Spleen (tissue), 13 donors: ENCODE data around the gene SNCA. TPM values are rescaled to one million over a fixed set of nuclear protein-coding genes. Genes with fewer than 3 reads are reported as not detected.

ENCODE experiments used
- DNase-seq: peaks from one replicate; pipeline ENCODE4 v3.0.0-alpha.2; 2020
- H3K27ac ChIP-seq, 8 donors: fragments of 200-600 bp; sonication (generic) in 7 of 8; 1 replicate in 4 of 8; 2 replicates in 4 of 8; pipeline versions ENCODE4 v1.5.0 to v1.8.0; 2016 to 2021; ENCODE audit warnings: inconsistent platforms in 4 of 8, mild to moderate bottlenecking in 4 of 8, moderate library complexity in 1 of 8
- H3K27me3 ChIP-seq, 7 donors: fragments of 200-600 bp; sonication (generic) in 6 of 7; replicated peaks in 1 of 7; 1 replicate in 4 of 7; 2 replicates in 3 of 7; pipeline versions ENCODE4 v1.5.0 to v1.8.0; 2016 to 2021; ENCODE audit warnings: inconsistent platforms in 3 of 7, mild to moderate bottlenecking in 1 of 7
- H3K36me3 ChIP-seq, 6 donors: fragments of 200-600 bp; sonication (generic) in 5 of 6; 1 replicate in 4 of 6; 2 replicates in 2 of 6; pipeline versions ENCODE4 v1.5.0 to v1.8.0; 2016 to 2021; ENCODE audit warnings: inconsistent platforms in 2 of 6
- H3K4me1 ChIP-seq, 6 donors: fragments of 200-600 bp; sonication (generic) in 5 of 6; 1 replicate in 3 of 6; 2 replicates in 3 of 6; pipeline versions ENCODE4 v1.5.0 to v1.8.0; 2016 to 2021; ENCODE audit warnings: inconsistent platforms in 3 of 6
- H3K4me3 ChIP-seq, 8 donors: fragments of 200-600 bp; sonication (generic) in 7 of 8; 1 replicate in 4 of 8; 2 replicates in 4 of 8; pipeline versions ENCODE4 v1.5.0 to v1.8.0; 2016 to 2021; ENCODE audit warnings: inconsistent platforms in 4 of 8, mild to moderate bottlenecking in 4 of 8, moderate library complexity in 2 of 8
- H3K9me3 ChIP-seq, 8 donors: fragments of 200-600 bp; sonication (generic) in 7 of 8; 1 replicate in 4 of 8; 2 replicates in 4 of 8; pipeline versions ENCODE4 v1.5.0 to v1.8.0; 2016 to 2021; ENCODE audit warnings: inconsistent platforms in 4 of 8
- CTCF ChIP-seq, 11 experiments: fragments of 200-600 bp in 7 of 11; fragments of 450-650 bp in 4 of 11; sonication (generic) in 4 of 11; IDR thresholded peaks in 8 of 11; conservative IDR thresholded peaks in 3 of 11; 1 replicate in 7 of 11; 2 replicates in 4 of 11; pipeline versions ENCODE4 v1.4.0 to v1.8.0; 2016 to 2021; ENCODE audit warnings: antibody characterized with exemption in 11 of 11, inconsistent platforms in 4 of 11, mild to moderate bottlenecking in 1 of 11
- POLR2A ChIP-seq, 3 donors: fragments of 450-650 bp; IDR thresholded peaks; one replicate each; pipeline ENCODE4 v1.5.1; 2017; ENCODE audit warnings: antibody characterized with exemption in 3 of 3, mild to moderate bottlenecking in 1 of 3
- POLR2AphosphoS5 ChIP-seq, 3 donors: sonication (generic); formaldehyde crosslinking; IDR thresholded peaks; one replicate each; pipeline ENCODE4 v1.5.1; 2017; ENCODE audit warnings: antibody characterized with exemption in 3 of 3
- WGBS, 5 donors: extraction: QIAGEN DNeasy Blood & Tissue Kit in 3 of 5; methylation state at CpG; one replicate each; pipeline versions ENCODE4 v1.1.5 to v1.1.7; 2013 to 2018; 5-methylcytosine and 5-hydroxymethylcytosine counted together
- intact Hi-C: fragments of 100-400 bp; cut with DNase I; formaldehyde crosslinking; loops from one replicate; pipeline ENCODE4 v1.15.0; 2023; ENCODE audit warnings: low total_unique reads
- long read RNA-seq, 2 donors: transcript quantifications; one replicate each; lab custom pipeline, GENCODE V29; 2026
- polyA plus RNA-seq, 3 donors: library from polyadenylated mRNA; stranded (reverse); fragments of 200-250 nt; gene quantifications; one replicate each; pipeline ENCODE4 v1.2.1, GENCODE V29; 2013
- total RNA-seq, 7 donors: library from RNA; depleted of rRNA in 3 of 7; stranded (reverse); fragments of >200 nt in 3 of 7; fragmentation: NEBNext Ultra II Directional in 4 of 7; extraction: Animal tissue kit (Norgen Biotek cat#: 25700) in 4 of 7; gene quantifications; one replicate each; pipeline versions ENCODE4 v1.1.0 to v1.2.1, GENCODE V29; 2016 to 2021
- donor health status: healthy with polysubstance abuse.
- donor health status: DM: no; HTN: no; CAD: no; lungs with moderate emphysema.
- donor health status: DM: no; HTN: no; CAD: no.
- donor health status: Bipolar disorder and iron deficiency.
- donor health status: healthy.
- donor health status: DM: no; HTN: no; CAD: no.
- donor health status: DM: yes; HTN: yes; CAD: no.

The SNCA gene
- total RNA-seq = 10 to 100 TPM in 5 of 7 donors, 1 to 10 TPM in 2; 6.5 to 86.5 (median 14.3) TPM
- 1 to 10 TPM; 1.7 to 4.4 (median 2.6) TPM for polyA plus RNA-seq
- long read RNA-seq, donor 1, transcript SNCA-203 (6 exons, 1,420 nt) = minor isoform, 18 of 264 reads
- long read RNA-seq, donor 1, transcript SNCA-205 (6 exons, 1,290 nt) = major isoform, 219 of 264 reads
- long read RNA-seq, donor 1, partial matches to known transcripts = 23 of 264 reads
- long read RNA-seq, donor 1, other reads (novel, unspliced or antisense) = 0 of 264 reads
- long read RNA-seq, donor 2, transcript SNCA-205 (6 exons, 1,290 nt) = major isoform, 128 of 164 reads
- long read RNA-seq, donor 2, transcript SNCA-203 (6 exons, 1,420 nt) = minor isoform, 12 of 164 reads
- long read RNA-seq, donor 2, partial matches to known transcripts = 19 of 164 reads
- long read RNA-seq, donor 2, other reads (novel, unspliced or antisense) = 0 of 164 reads

DNA sequence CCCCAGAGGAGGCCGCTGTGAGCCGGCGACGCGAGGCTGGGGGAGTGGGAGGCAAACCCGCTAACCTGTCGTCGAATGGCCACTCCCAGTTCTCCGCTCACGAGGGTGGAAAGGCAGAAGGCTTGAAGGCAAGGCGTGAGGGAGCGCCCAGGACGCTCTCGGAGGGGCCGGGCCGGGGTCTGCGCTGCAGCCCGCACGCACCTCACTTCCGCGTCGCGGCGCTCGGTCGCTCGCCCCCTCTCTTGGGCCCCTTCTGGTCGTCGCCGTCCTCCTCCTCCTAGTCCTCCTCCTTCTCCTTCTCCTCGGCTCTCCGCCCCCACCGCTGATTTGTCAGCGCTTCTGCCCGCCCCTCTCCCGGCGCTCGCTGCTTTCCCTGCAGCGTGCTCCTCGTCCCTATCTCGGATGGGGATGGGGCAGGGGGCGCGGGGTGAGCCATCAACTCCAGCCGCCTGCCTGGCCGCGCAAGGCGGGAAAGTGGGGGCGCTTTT lies at the start of gene SNCA:
TSS of gene SNCA (minus strand) at position 265 of the 488 bp plus-strand sequence. CDS start 1,494 bp downstream, outside the sequence.
- Histone ChIP-seq H3K27ac (peak within 1 kb of the TSS in 4 of 8 donors; percentile 17 to 54 (median 38)), H3K9me3 (no peaks in the 10 kb centered on the region), H3K36me3 (no peaks in the 10 kb centered on the region), H3K4me1 (peaks cover 11 to 32% (median 18%) of the 10 kb centered on the region in 6 donors), H3K4me3 (peak within 1 kb of the TSS; percentile 40 to 73 (median 54)), H3K27me3 (peaks cover 0 to 57% (median 32%) of the 10 kb centered on the region in 7 donors)
- DNase-seq = peak; percentile 82
- intact Hi-C loops = no loop called here
- TF ChIP-seq POLR2A (IDR thresholded peaks at IDR 0.05) (no peak), POLR2AphosphoS5 (IDR thresholded peaks at IDR 0.05) (peak in 2 of 3 donors; percentile 35 to 42), CTCF (IDR thresholded peaks at IDR 0.05 in 8 of 11, conservative IDR thresholded peaks at IDR 0.05 in 3 of 11) (no peak)
- 1 to 7% (median 3%) methylated on average over 48 of the region's 48 CpGs for WGBS, 5 donors

DNA sequence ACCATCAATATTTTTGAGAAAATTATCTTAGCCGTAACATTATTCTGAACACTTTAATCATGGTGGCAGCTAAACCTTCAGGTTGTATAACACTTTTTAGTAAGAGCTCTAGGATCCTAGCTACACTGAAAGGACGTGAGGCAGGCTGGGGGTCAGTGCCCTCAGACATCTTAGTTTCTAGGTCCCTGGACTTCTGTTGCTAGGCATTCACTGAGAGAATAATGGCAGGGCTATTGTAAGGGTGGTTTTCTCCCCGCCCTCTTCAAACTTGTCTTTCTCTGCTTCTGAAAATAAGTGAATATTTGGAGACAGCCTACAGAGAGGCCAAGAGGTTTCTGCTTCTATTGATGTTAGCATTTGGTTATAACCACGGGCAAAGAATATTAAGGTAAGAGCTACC lies 42.3 kb upstream of the SNCA start:
- no peaks in the 10 kb centered on the region for H3K27me3 ChIP-seq
- no peak overlapping the region for H3K27ac ChIP-seq
- no peaks in the 10 kb centered on the region for H3K4me1 ChIP-seq
- no peaks in the 10 kb centered on the region for H3K9me3 ChIP-seq
- no peak overlapping the region for H3K4me3 ChIP-seq
- H3K36me3 ChIP-seq = no peaks in the 10 kb centered on the region
- no peak for DNase-seq
- TF ChIP-seq POLR2AphosphoS5 (IDR thresholded peaks at IDR 0.05) (no peak), POLR2A (IDR thresholded peaks at IDR 0.05) (no peak), CTCF (IDR thresholded peaks at IDR 0.05 in 8 of 11, conservative IDR thresholded peaks at IDR 0.05 in 3 of 11) (no peak)
- 79 to 93% (median 88%) methylated on average over 4 of the region's 4 CpGs for WGBS, 5 donors
- intact Hi-C loops = no loop called here

DNA sequence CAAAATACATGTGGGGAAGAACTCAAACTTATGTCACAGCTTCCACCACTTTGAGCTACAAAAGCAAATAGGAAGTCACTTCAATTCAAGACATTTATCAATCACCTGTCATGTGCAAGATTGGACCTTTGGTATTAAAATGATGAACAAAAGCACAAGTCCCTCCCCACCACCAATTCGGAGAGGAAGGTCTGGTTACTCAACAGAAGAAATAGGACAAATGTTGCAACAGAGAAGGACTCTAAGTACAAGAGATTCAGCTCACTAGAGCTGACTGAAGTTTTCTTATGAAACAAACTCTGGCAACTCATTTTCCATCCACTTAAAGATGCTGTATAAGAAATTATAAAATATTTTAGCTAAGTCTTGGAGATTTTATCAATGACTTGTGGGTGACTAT lies 41.6 kb upstream of the SNCA start:
- WGBS, 5 donors = 22 to 81% (median 48%) methylated on average over 1 of the region's 1 CpG
- no peaks in the 10 kb centered on the region for H3K36me3 ChIP-seq
- H3K4me3 ChIP-seq = no peak overlapping the region
- no peaks in the 10 kb centered on the region for H3K9me3 ChIP-seq
- H3K4me1 ChIP-seq = no peaks in the 10 kb centered on the region
- TF ChIP-seq POLR2A (IDR thresholded peaks at IDR 0.05) = no peak
- no peak for TF ChIP-seq POLR2AphosphoS5 (IDR thresholded peaks at IDR 0.05)
- TF ChIP-seq CTCF (IDR thresholded peaks at IDR 0.05 in 8 of 11, conservative IDR thresholded peaks at IDR 0.05 in 3 of 11) = no peak
- no peaks in the 10 kb centered on the region for H3K27me3 ChIP-seq
- no peak for DNase-seq
- no peak overlapping the region for H3K27ac ChIP-seq
- intact Hi-C loops = no loop called here

- intact Hi-C loops = no loop called here
- no peaks in the 10 kb centered on the region for H3K4me1 ChIP-seq
- TF ChIP-seq CTCF (IDR thresholded peaks at IDR 0.05 in 8 of 11, conservative IDR thresholded peaks at IDR 0.05 in 3 of 11) (no peak), POLR2A (IDR thresholded peaks at IDR 0.05) (no peak), POLR2AphosphoS5 (IDR thresholded peaks at IDR 0.05) (no peak)
- H3K27ac ChIP-seq = no peak overlapping the region
- no peak for DNase-seq
- no peak overlapping the region for H3K4me3 ChIP-seq
- H3K27me3 ChIP-seq = no peaks in the 10 kb centered on the region
- H3K36me3 ChIP-seq = no peaks in the 10 kb centered on the region
- no peaks in the 10 kb centered on the region for H3K9me3 ChIP-seq
- WGBS, 5 donors = 67 to 83% (median 80%) methylated on average over 3 of the region's 3 CpGs
Measured at GRCh38 chr4:89876548-89876947, 39.6 kb upstream of the SNCA start.
